HTR-8/SVneo (cell line): ENCODE results near the gene ENOX1.
A peak's percentile ranks its signal among the peaks of the same experiment; 100 is the strongest.

Experiments used
- DNase-seq: peaks from one replicate; pipeline ENCODE4 v3.0.0; 2011; ENCODE audit warnings: low spot score, mixed read lengths; ENCODE audit not compliant: insufficient read length
- FAIRE-seq: peaks from 2 replicates; lab custom pipeline; 2011; peaks lifted over from hg19 to GRCh38; lab: Jason Lieb, UNC

ENOX1 gene

DNA sequence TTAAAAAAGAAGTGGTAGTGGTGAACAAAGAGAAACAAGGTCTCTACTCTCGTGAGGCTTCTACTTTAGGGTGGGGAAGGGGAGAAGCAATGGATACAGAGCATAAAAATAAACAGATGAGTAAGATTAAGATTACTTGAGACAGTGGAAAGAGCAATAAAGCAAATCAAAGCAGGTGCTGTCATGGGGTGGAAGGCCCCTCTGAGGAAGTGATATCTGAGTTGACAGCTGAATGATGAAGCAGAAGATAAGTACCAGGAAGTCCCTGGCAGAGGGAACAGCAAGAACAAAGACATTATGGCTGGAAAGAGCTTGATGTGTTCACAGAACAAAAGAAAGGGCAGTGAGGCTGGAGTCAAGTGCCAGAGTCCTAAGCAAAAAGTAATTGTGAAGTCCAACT is 221.8 kb downstream of the ENOX1 start:
- no peak for DNase-seq
- no peak for FAIRE-seq

DNA sequence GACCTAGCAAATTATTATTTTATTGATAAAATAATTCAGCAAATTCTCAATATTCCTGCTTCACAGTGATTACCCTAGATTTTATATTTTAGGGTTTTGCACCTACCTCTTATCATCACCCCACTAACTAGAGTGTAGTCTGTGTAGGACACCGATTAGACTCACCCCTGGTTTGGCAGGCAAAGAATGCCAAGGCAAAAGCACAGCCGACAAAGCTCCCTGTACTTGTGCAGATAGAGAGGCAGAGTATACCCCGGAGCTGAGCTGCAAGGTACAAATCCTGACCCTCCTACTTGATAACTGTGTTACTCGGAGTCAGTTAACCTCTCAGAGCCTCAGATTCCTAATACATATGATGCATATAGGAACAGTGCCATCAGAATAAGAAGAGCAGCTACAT is 225.7 kb downstream of the ENOX1 start:
- DNase-seq (no peak), FAIRE-seq (no peak)

DNA sequence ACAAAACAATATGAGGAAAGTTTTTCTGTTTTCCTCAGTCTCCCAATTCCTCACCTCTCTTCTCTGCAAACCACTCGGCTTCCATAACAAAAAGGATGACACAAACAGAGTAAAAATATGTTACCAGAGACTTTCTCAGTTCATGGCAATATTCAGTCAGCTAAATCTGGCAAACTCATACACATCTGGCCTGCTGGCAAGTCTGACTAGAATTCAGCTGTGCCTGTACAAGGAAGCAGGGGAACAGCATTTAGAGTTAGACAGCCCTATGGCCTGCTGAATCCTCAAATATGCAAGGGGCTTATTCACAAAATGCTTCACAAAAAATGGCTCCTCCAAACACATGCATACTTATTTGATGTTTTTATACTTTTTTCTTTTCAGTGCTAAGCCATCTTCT is 227.8 kb downstream of the ENOX1 start:
- FAIRE-seq (no peak), DNase-seq (no peak)

DNA sequence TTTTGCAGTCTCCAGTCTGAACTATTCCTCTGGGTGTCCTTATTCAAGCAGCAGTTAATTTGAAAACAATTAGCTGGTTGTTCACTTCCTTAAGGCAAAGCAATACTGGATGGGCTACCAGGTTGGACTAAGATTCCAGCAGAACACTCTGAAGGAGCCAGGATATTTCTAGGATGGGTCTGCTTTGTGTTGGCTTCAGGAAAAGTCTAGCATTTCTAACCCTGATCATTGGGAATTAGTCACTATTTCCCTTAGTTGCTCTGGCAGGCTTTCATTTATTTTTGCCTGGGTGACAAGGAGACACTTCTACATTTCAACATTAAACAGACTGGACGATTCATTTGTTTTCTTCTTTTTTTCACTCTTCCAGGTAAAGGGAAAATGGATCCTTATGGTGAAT is 228.4 kb downstream of the ENOX1 start:
- DNase-seq: no peak
- no peak for FAIRE-seq

DNA sequence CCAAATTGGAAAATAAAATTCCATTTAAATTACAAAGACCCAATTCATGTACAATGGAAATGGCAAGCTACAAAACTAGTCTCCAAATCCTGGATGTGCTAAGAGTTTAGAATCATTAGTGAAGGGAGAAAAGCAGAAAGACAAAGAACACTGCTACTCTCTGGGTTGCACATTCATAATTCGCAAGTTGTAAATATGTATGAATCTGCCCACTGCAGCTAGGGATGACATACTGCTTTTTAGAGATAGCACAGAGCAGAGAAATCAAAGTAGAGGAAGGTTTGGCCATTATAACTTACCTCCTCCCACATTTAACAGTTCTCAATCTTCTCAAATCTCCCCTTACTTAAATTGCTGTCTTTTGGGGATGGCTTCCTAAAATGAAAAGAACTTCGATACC is 231.1 kb downstream of the ENOX1 start:
- no peak for DNase-seq
- no peak for FAIRE-seq

DNA sequence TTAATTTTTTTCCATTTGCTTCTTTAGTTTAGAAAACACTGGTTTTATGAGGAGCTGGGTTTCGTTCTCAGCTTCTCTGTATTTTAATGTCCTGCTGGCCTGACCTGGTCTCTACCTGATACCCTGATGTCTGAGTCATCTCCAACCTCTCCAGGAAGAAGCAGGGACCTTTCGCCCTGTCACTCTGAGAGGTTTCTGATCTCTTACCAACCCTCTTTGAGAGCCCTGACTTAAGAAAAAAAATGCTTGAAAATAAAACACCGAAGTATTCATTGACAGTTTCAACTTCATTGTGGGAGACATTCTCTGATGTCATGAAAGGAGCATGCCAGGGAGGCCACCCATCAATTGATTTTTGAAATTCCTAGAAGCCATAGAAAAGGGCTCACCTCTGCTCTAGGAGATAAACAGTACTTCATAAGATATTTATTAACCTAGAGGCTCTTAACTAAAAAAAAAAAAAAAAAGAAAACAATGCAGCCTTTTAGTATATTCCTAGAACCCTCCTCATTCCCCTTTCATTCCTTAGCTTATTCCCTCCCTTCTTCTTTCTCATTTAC is 234.8 kb downstream of the ENOX1 start:
- DNase-seq (no peak), FAIRE-seq (no peak)

DNA sequence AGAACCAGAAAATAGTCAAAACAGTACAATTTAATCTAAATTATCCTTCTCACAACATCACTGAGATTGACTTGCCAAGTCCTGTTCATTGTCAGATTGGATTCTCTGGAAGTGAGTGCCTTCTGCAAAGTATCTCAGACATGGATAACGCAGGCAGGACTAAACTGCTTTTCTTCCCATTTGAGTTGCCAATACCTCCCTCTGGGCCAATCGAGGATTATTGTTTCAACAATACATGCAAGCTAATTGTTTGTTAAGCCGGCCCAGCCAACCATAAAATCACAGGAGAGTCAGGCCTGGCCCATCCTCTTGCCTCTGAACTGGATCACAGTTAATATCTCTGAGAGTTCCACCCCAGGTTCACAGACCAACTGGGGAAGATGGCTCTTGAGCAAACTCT is 240.0 kb downstream of the ENOX1 start:
- DNase-seq: no peak
- FAIRE-seq: no peak

DNA sequence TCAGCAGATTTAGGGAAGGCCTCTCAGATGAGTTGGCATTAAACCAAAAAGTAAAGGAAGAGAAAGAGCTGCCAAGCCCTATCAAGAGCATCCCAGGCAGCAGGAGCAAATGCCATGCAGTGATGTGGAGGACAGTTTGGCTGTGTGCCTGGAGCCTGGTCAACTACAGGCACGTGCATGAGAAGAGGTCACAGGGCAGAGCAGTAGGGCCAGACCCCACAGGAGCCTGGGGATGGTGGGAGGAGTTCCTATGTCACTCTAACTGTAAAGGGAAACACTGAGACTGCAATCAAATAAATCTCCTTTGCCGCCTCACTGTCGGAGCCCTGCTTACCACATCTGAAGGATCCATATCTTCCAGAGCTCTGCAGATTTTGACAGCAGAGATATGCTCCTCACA is 240.5 kb downstream of the ENOX1 start:
- FAIRE-seq: no peak
- DNase-seq: no peak

DNA sequence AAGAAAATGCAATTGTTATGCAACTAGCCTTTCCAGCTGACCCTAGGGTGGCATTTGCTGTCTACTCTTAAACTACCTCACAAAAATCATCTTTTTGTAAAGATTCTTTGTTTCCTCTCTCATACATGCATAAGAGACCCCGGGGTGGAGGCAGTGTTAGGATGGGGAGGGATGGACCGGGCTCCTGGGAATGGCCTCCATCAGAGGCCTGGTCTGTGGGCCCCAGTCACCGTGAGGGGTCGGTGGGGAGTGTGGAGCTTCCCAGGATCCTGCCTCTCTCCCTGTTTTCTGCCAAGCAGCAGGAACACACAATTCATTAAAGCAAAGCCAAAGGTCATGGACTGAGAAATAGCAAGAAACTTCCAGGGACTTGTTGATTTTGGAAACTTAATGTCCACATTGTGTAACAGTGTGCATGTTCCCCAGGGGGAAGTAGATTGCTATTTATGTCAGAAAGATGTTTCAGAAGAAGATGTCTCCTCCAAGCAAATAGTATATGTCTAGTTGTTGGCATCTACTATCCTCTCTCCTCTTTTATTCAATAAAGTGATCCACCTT is 241.4 kb downstream of the ENOX1 start:
- FAIRE-seq: no peak
- DNase-seq: no peak

DNA sequence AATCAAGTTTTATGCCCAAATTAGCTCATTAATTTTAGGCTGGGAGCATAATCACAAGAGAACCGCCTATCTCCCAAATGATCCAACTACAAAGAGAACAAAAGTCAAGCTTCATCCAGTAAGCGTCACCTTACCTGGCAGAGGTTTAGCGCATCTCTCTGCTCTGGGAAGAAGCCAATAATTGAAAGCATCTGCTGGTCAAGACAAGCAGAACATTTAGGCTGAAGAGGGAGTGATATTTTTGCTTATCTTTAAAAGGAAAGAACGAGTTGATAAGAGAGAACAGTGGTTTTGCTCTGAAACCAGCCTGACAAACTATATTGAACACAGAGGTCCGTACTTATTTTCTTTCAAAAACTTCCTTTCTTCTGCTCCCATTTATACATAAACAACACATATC is 242.1 kb downstream of the ENOX1 start:
- DNase-seq: no peak
- no peak for FAIRE-seq

DNA sequence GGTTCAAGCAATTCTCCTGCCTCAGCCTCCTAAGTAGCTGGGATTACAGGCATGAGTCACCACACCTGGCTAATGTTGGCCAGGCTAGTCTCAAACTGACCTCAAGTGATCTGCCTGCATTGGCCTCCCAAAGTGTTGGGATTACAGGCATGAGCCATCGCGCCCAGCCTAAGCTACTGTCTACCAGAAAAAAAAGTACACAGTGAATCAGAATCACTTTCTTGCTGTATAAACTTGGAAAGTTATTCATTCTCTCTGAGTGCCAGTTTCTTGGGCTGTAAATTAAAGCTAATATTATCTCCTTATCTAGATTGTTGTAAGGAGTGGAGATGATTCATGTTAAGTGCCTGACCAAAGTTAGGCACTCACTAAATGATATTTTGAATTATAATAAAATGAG is 242.8 kb downstream of the ENOX1 start:
- FAIRE-seq: no peak
- DNase-seq: no peak

DNA sequence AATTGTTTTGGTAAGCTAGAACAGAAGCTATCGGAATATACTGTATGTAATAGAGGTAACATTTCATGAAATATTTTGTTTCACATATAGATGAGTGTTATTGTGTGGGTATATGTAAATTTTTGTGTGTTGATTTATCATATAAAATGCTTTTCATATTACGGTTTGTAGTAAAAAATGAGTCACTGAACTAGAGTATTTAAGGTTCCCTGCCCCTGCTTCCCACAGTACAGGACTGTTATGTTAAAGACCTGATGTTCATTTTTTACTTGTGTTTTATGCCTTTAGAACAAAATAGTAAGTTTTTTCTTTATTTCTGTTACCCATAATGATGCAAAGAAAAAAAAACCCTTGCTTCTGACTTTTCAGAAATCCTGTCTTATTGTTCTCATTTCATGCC is 243.4 kb downstream of the ENOX1 start:
- no peak for FAIRE-seq
- no peak for DNase-seq

DNA sequence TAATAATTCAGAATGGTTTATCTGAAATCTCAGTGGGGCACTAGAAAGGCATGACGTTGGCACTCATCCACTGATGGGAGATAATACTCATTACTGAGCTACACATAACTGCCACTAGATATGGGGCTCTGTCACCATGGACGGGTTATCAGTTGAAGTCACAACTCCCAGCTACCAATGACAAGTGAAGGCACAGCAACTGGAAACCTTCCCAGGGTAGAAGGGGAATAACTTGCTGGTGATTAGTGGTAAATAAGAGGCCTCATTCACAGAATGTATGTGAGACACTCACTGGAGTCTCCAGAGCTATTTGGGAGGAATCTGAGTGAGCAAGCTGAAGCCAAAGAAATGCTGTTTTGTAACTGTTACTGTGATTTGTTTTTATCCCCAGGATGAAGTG is 249.6 kb downstream of the ENOX1 start:
- no peak for FAIRE-seq

DNA sequence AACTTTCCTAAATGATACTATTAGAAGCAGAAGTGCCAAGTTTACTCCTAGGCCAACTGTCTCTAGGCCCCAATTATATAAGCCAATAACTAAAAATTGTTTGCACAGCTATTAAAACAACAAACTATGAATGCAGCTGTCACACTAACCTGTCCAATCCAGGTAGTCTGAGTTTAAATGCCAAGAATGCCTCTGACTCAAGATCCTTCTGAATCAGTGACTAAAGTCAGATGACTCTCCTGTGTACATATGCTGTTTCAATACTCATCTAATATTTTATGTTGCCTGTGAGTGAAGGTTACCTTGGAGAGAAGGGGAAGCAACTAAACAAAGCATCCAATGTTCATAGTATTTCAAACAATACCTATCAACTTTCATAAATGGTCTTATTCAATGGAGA is 257.0 kb downstream of the ENOX1 start:
- FAIRE-seq: no peak
- no peak for DNase-seq

More for the DNA sequence above, 249.6 kb downstream of the ENOX1 start:
- DNase-seq: no peak

DNA sequence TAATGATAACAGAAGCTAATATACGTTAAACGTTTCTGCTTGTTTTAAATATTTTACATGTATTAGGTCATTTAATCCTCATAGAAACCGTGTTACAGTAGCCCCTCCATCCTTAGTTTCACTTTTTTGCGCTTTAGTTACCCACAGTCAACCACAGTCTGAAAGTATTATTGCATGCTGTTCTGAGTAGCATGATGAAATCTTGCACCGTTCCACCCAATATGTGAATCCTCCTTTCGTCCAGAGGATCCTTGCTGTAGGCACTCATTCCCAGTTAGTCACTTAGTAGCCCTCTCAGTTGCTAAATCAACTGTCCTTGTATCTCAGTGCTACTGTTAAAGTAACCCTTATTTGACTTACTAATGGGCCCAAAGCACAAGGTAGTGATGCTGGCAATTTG is 257.8 kb downstream of the ENOX1 start:
- no peak for FAIRE-seq
- no peak for DNase-seq

DNA sequence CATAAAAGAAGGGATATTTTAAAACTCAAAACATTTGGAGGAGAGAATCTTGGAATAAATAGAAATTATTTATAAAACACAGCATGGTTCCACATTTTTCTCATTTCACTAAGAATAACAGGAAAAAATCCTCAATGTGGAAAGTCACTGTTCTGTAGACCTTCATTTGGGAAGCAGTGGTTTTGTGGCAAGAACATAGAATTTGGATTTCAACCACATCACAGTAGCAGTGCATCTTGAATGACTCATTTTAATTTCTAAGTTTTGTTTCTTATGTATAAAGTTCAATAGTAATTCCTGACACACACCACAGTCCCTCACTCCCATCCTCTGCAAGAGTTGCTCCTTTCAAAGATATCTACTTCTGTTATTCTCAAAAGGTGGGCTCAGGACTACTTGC is 264.0 kb downstream of the ENOX1 start:
- DNase-seq (no peak), FAIRE-seq (no peak)

DNA sequence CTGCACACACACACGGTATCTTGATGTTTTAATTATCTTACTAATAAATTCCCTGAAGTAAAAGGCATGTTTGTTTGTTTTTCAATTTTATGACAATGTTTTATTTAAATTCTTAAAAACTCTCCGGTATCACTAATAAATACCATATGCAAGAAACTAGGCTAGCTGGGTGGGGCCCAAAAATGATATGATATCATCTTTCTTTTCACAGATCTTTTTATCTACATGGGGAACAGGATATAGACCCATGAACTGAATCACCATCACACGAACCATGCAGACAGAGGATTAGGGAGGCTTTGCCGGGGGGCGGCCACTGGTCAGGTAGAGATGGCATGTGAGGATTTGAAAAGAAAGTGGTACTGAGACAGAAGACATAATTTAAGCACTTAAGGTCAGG is 266.4 kb downstream of the ENOX1 start:
- FAIRE-seq (no peak), DNase-seq (no peak)

DNA sequence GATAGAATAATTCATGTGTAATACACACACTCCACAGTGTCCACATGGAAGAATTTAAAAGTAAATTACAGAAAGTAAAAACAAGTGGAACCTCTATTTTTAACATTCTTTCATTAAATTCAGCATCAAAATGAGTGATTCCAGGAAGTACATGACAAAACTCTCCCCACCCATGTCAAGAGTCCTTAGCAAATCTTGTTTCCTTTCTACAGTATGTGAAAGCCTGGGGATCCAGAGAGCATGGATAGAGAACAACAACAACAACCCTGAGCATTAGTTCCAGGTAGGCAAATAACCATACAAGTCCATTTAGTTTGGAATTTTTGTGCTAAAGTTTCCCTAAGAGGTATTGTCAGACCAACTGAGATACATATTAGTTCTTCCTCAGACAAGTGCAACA is 267.9 kb downstream of the ENOX1 start:
- no peak for FAIRE-seq
- DNase-seq: no peak

DNA sequence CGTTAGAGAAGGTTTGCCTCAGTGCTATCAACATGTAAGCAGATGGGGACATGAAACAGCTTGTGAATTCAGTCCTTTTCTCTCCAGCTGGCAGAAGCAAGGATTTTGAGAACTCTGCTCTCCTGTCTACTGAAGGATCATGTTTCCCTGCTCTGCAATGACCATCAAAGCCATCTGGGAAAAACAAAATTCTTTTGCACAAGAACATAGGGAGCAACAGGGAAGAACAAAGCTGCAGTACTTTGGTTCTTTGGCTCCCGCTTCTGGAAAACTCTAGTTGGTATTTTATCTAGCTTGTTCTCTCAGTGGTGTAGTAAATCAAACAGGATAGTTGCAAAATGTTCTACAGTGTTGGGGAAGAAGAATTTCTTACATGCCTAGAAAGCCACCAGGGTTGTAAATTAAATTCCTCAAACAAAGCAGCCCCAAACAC is 270.4 kb downstream of the ENOX1 start:
- DNase-seq (peak; percentile 2), FAIRE-seq (no peak)

DNA sequence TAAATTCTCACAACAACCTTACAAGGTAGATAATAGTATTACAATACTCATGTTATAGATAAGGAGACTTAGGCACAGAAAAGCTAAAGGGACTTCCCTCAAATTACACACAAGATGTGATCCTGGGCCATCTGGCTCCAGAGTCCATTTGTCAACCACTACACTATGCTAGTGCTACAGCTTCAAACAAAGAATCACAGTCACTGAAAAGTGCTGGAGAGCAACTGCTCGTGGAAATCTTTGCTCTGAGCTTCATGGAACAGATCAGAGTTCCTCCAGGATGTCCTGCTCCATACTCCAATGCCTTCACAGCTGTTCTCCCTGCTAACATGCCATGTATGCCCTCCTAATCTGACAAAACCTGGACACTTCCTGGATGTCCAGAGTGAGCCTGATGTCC is 271.2 kb downstream of the ENOX1 start:
- DNase-seq (no peak), FAIRE-seq (no peak)

DNA sequence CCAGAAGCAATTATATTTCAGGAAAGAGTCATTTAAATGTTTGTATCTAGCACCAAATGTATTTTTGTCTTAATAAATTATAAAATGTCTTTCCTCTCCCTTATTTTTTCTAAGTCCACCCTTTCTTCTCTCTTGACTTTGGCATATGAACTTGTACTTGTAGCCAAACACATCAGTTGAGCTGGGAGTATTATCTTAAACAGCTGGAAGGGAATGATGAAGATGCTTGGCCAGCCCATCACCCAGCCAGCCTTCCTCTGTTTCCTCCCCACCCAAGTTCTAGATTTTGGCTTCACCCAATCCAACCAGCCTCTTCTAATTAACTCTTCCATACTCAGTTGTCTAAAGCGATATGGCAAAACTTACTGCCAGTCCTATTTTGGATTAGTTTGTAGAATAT is 272.5 kb downstream of the ENOX1 start:
- FAIRE-seq (no peak), DNase-seq (no peak)

DNA sequence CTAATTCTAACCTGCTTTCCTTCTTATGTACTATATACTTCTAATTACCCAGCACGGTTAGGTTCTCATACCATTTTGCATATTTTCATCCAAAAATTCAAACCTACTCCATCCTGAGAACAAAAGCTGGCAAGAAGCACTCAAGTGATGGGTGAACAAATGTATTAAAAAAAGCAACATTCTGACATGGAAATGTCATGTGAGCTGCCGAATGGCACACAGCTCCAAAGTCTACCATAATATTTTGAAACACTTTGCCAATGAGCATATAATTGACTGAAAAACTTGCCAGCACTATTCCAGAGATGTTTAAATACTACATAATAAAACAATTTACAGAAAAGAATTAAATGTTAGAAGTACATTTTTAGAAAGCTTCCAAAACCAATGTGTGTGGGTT is 274.6 kb downstream of the ENOX1 start:
- DNase-seq (no peak), FAIRE-seq (no peak)
